DOHH2 (cell line): ENCODE data around the gene NSUN5.
"Not testable (repeated sequence)": the region's sequence is repeated elsewhere in the genome, so short reads cannot be mapped to it uniquely, and the experiment has no call there.

ENCODE experiments used
- EZH2phosphoT487 ChIP-seq: fragments of 200-600 bp; sonication (generic); IDR thresholded peaks from 2 replicates; pipeline ENCODE4 v1.6.1; 2017; ENCODE audit warnings: borderline replicate concordance, mild to moderate bottlenecking, antibody characterized with exemption, low read length, moderate library complexity, mixed read lengths
- TF ChIP-seq, protein P1 (sequence below): fragments of 200-600 bp; sonication (generic); IDR thresholded peaks from one replicate; pipeline ENCODE4 v1.5.1; 2014; ENCODE audit warnings: antibody characterized with exemption, mild to moderate bottlenecking, low read depth, low read length; ENCODE audit not compliant: poor library complexity, severe bottlenecking

- TF ChIP-seq, protein P1, sequence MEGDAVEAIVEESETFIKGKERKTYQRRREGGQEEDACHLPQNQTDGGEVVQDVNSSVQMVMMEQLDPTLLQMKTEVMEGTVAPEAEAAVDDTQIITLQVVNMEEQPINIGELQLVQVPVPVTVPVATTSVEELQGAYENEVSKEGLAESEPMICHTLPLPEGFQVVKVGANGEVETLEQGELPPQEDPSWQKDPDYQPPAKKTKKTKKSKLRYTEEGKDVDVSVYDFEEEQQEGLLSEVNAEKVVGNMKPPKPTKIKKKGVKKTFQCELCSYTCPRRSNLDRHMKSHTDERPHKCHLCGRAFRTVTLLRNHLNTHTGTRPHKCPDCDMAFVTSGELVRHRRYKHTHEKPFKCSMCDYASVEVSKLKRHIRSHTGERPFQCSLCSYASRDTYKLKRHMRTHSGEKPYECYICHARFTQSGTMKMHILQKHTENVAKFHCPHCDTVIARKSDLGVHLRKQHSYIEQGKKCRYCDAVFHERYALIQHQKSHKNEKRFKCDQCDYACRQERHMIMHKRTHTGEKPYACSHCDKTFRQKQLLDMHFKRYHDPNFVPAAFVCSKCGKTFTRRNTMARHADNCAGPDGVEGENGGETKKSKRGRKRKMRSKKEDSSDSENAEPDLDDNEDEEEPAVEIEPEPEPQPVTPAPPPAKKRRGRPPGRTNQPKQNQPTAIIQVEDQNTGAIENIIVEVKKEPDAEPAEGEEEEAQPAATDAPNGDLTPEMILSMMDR: not testable (repeated sequence)
- TF ChIP-seq EZH2phosphoT487: not testable (repeated sequence)
These were observed 11.4 kb downstream of the NSUN5 start for GRCh38 chr7:73297235-73297634.
